Lower leg skin (tissue), 3 donors: ENCODE measurements around the gene UVSSA.

ENCODE experiments used
- CTCF ChIP-seq, 3 donors: fragments of 450-650 bp; IDR thresholded peaks; one replicate each; pipeline ENCODE4 v1.5.1; 2016; ENCODE audit warnings: antibody characterized with exemption in 3 of 3, mild to moderate bottlenecking in 3 of 3, moderate library complexity in 2 of 3
- POLR2A ChIP-seq, 2 donors: fragments of 450-650 bp; IDR thresholded peaks; one replicate each; pipeline ENCODE4 v1.6.1; 2016 to 2017; ENCODE audit warnings: antibody characterized with exemption in 2 of 2, mild to moderate bottlenecking in 1 of 2, moderate library complexity in 1 of 2

- TF ChIP-seq CTCF (IDR thresholded peaks at IDR 0.05) (no peak), POLR2A (IDR thresholded peaks at IDR 0.05) (no peak)
Observed at GRCh38 chr4:1411436-1412375, 64.7 kb downstream of the UVSSA start.
